Measurements from ENCODE around the gene DCC.

Gene DCC

GRCh38 chr18:53527365-53527764 lies 1187.4 kb downstream of the DCC start:
- Histone ChIP-seq H3K4me2 (ENCODE audit: low read depth, low read length) (no peak overlapping the region), H3K27ac (ENCODE audit: low read length) (no peak overlapping the region), H3K4me3 (ENCODE audit: low read length) (no peak overlapping the region), H3K9ac (ENCODE audit: low read length) (no peak overlapping the region), H4K20me1 (ENCODE audit: insufficient read depth, low read length) (no peaks in the 10 kb centered on the region), H3K79me2 (ENCODE audit: low read length) (no peaks in the 10 kb centered on the region), H3K36me3 (replicated peaks; ENCODE audit: insufficient read depth, low read length) (no peaks in the 10 kb centered on the region), H3K4me1 (ENCODE audit: low read length) (no peaks in the 10 kb centered on the region), H3K9me3 (replicated peaks; ENCODE audit: insufficient read depth, low read length) (no peaks in the 10 kb centered on the region), H2AFZ (ENCODE audit: low read length) (no peak overlapping the region), H3F3A (ENCODE audit: insufficient read depth, low read length) (no peaks in the 10 kb centered on the region), H3K9me2 (replicated peaks; ENCODE audit: insufficient read depth, low read length) (no peaks in the 10 kb centered on the region), H3K27me3 (replicated peaks; ENCODE audit: insufficient read depth, low read length) (no peaks in the 10 kb centered on the region)
- TF ChIP-seq EZH2phosphoT487 (IDR thresholded peaks at IDR 0.05; ENCODE audit: low read length) (no peak), EZH2 (optimal IDR thresholded peaks at IDR 0.05; ENCODE audit: low read depth, low read length) (no peak), CTCF (IDR thresholded peaks at IDR 0.05; ENCODE audit: low read length) (no peak)
- DNase-seq, result no peak

- Histone ChIP-seq H3F3A (ENCODE audit: insufficient read depth, low read length) (no peaks in the 10 kb centered on the region), H3K36me3 (replicated peaks; ENCODE audit: insufficient read depth, low read length) (no peaks in the 10 kb centered on the region), H3K79me2 (ENCODE audit: low read length) (no peaks in the 10 kb centered on the region), H3K9me3 (replicated peaks; ENCODE audit: insufficient read depth, low read length) (no peaks in the 10 kb centered on the region), H3K4me3 (ENCODE audit: low read length) (no peak overlapping the region), H2AFZ (ENCODE audit: low read length) (no peak overlapping the region), H3K4me2 (ENCODE audit: low read depth, low read length) (no peak overlapping the region), H3K27me3 (replicated peaks; ENCODE audit: insufficient read depth, low read length) (no peaks in the 10 kb centered on the region), H3K4me1 (ENCODE audit: low read length) (0 out of 2 replicates have a peak, but pooled peaks cover 5% of the 10 kb centered on the region), H3K9ac (ENCODE audit: low read length) (no peak overlapping the region), H3K27ac (ENCODE audit: low read length) (no peak overlapping the region), H4K20me1 (ENCODE audit: insufficient read depth, low read length) (no peaks in the 10 kb centered on the region), H3K9me2 (replicated peaks; ENCODE audit: insufficient read depth, low read length) (no peaks in the 10 kb centered on the region; the same call in 1 of the 2 replicates)
- TF ChIP-seq EZH2 (optimal IDR thresholded peaks at IDR 0.05; ENCODE audit: low read depth, low read length), result no peak
- TF ChIP-seq EZH2phosphoT487 (IDR thresholded peaks at IDR 0.05; ENCODE audit: low read length), result no peak
- TF ChIP-seq CTCF (IDR thresholded peaks at IDR 0.05; ENCODE audit: low read length), result no peak
- no peak for DNase-seq
Observed at GRCh38 chr18:53531187-53531586, 1191.2 kb downstream of the DCC start.

GRCh38 chr18:53531896-53532295 lies 1191.9 kb downstream of the DCC start:
- 0 out of 2 replicates have a peak, but pooled peaks cover 5% of the 10 kb centered on the region for H3K4me1 ChIP-seq (ENCODE audit: low read length)
- no peaks in the 10 kb centered on the region for H4K20me1 ChIP-seq (ENCODE audit: insufficient read depth, low read length)
- H2AFZ ChIP-seq (ENCODE audit: low read length), result no peak overlapping the region
- no peak overlapping the region for H3K4me3 ChIP-seq (ENCODE audit: low read length)
- H3K36me3 ChIP-seq (replicated peaks; ENCODE audit: insufficient read depth, low read length), result no peaks in the 10 kb centered on the region
- DNase-seq, result no peak
- H3K4me2 ChIP-seq (ENCODE audit: low read depth, low read length), result no peak overlapping the region
- no peaks in the 10 kb centered on the region for H3F3A ChIP-seq (ENCODE audit: insufficient read depth, low read length)
- no peak overlapping the region for H3K27ac ChIP-seq (ENCODE audit: low read length)
- TF ChIP-seq EZH2phosphoT487 (IDR thresholded peaks at IDR 0.05; ENCODE audit: low read length) (no peak), CTCF (IDR thresholded peaks at IDR 0.05; ENCODE audit: low read length) (no peak), EZH2 (optimal IDR thresholded peaks at IDR 0.05; ENCODE audit: low read depth, low read length) (no peak)
- H3K79me2 ChIP-seq (ENCODE audit: low read length), result no peaks in the 10 kb centered on the region
- no peaks in the 10 kb centered on the region; the same call in 1 of the 2 replicates for H3K9me2 ChIP-seq (replicated peaks; ENCODE audit: insufficient read depth, low read length)
- H3K9ac ChIP-seq (ENCODE audit: low read length), result no peak overlapping the region
- no peaks in the 10 kb centered on the region for H3K27me3 ChIP-seq (replicated peaks; ENCODE audit: insufficient read depth, low read length)
- H3K9me3 ChIP-seq (replicated peaks; ENCODE audit: insufficient read depth, low read length), result no peaks in the 10 kb centered on the region

Data from MM.1S (cell line).